HG02678 (cell line): ENCODE results near the gene SLC19A2.

Experiments
- ATAC-seq: cut with Tn5 transposase; IDR thresholded peaks from one replicate; pipeline ENCODE4 v1.9.1; 2021; ENCODE audit warnings: mild to moderate bottlenecking, moderate library complexity; ENCODE audit not compliant: unreplicated experiment

The SLC19A2 gene

DNA sequence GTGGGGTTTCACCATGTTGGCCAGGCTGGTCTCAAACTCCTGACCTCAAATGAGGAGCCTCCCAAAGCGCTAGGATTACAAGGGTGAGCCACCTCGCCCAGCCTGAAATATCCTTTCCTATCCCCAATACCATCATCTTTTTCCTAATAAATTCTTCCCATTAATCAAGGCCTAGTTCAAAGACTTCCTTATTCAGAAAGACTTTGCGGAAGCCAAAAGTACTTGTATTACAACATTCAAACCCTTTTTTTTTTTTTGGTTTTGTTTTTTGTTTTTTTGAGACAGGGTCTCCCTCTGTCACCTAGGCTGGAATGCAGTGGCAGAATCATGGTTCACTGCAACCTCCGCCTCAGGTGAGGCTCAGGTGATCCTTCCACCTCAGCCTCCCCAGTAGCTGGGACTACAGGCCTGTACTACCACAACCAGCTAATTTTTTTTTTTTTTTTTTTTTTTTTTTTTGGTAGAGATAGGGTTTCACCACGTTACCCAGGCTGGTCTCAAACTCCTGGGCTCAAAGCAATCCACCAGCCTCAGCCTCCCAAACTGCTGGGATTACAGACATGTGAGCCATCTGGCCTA, 7.6 kb downstream of the SLC19A2 start:
- no peak for ATAC-seq

DNA sequence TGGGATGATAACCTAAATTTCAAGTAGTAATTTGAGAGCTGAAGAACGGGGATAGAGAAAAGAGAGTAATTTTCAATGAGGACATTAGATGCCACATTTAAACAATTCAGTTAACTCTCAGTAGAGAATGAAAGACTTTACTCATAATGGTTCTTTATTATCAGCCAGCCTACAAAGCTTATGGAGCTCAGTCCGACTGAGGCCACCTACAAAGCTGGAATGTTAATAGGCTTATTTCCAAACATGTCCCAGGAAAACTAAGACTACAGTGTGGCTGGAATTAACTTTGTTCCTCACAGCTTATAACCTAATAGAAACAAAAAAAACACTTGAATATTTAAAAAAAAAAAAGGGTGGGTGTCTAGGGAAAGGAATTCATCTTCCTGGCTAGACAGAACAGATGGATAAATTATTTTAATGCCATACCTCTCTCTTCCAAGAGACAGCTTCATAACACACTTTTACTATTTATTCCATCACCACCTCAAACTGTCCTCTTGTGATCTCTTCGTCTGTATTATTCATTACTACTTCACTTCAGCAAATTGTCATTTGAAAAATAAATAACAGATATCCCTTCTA, 9.8 kb downstream of the SLC19A2 start:
- no peak for ATAC-seq

DNA sequence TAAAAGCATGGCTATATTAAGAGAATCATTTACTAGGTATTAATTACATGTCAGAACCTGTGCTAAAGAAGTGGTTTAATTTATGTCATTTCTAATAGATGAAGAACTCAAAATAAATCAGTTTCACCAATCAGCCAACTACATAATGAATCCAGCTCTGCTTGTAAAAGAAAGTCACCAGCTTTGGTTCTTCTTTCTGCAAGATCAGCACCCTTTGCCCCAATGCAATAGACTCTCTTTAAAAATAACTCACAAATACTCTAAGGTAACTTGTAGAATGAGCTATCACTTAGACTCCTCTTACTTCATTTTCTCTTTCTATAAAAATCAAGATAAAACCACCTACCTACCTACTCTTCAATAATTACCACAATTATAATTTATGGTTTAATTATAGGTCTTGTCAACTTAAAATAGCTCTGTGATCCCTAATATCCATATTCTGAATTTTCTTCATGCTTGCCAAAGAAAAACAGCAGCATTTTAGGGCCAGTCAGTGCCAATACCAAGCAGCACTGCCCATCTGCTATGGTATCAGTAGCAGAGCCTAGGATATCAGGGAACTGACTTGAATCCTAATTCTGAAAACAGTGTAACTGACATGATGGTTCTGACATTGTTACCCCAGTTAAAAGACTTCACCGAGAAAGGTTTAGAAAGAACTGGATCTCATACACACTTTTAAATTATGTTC, 11.3 kb downstream of the SLC19A2 start:
- no peak for ATAC-seq

DNA sequence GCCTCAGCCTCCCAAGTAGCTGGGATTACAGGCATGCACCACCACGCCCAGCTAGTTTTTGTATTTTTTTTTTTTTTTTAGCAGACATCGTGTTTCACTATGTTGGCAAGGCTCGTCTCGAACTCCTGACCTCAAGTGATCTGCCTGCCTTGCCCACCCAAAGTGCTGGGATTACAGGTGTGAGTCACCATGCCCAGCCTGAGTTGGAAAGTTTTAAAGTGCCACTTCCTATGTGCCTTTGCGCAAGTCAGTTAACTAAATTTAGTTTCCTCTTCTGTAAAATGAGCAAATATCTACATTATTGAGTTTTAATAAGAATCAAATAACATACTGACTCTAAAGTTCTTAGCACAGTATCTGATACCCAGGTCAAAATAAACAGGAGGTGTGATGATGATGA, 12.4 kb downstream of the SLC19A2 start:
- no peak for ATAC-seq

DNA sequence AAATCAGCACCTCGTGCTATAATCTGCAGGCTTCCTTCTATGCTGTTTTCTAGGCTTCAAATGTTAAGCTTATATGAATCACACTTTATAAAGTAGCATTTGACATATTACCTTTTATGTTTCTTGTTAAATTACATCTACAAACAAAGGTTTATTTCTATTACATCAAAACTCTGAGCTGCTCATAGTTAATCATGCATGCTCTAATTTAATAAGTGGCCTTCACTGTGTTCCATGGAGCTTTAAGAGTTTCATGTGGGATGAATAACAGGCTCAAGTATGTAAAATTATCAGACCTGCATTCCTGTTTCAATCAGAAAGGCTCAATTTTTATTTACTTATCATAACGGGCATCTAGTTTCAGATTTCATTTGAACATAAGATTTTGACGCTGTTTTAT, 13.0 kb downstream of the SLC19A2 start:
- ATAC-seq, result no peak

DNA sequence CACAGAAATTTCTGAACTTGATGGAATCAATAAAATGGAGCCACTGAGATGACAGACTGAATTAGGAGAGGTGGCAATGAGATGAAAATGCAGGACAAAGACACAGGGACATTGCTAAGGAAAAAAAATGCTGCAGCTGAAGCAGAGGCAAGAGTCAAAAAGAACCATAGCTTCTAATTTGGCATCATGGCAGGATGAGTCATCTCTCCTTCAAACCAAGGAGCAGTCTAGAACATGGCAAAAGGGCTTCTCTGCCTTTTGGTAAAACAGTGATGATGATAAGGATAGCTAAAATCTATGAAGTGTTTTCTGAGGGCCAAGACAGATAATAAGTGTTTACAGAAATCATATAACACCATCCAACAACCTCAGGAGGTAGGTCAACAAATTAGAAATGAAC, 16.8 kb downstream of the SLC19A2 start:
- ATAC-seq, result no peak

DNA sequence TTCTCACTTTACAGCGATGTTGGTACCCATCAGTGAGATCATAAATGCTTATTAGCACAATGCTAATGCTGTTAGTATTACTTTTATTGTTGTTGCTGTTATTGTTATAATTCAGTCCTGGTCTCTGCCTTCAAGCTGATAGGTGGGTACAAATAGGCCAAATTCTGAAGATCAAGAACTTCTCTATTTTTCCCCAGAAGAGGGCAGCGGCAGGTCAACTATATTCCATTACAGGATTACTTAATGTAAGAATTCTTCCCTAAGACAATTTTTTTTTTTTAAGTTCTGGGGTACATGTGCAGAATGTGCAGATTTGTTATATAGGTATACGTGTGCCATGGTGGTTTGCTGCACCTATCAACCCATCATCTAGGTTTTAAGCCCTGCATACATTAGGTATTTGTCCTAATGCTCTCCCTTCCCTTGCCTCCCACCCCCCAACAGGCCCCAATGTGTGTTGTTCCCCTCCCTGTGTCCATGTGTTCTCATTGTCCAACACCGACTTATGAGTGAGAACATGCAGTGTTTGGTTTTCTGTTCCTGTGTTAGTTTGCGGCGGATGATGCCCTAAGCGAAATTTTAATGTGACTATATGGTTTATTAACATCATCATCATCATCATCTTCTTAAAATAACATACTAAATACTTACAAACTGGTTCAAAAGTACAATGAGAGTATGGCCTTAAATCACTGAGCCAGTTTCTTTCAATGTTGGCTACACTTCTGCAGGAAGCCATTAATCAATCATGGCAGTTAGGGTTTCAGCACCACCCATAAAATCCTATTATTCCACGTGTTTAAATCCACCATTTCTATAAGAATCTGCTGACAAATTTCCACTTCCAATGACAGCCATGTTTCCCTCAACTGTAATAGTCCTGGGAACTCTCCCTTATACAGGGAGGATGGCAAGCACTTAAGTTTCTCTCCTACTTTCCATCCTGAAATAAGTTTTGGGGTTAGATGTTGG, 19.2 kb downstream of the SLC19A2 start:
- ATAC-seq, result no peak

DNA sequence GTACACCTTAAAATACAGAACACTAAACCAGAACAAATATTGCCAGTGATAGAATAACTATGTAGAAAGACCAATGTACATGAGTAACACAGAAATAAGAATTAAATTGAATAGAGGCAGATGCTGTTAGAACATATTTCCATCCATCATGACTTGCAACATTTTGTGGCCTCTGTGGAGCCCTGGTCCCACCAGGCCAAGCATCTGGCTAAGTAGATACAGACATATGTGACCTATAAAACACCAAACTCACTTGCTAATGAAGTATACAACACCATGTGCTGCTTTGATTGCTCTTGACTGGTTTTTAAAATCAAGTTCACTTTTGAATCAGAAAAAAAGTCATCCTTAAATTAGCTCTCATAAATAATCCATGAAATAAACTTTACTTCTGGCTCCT, 20.5 kb downstream of the SLC19A2 start:
- no peak for ATAC-seq

DNA sequence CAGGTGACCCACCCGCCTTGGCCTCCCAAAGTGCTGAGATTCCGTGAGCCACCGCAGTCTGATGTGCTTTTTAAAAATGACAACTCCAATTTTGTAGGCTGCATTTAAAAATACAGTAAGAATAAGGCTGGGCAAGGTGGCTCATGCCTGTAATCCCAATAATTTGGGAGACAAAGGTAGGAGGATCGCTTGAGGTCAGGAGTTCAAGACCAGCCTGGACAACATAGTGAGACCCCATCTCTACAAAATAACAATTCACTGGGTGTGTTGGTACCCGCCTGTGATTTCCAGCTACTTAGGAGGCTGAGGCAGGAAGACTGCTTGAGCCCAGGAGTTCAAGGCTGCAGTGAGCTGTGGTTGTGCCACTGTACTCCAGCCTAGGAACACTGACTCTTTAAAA, 23.4 kb downstream of the SLC19A2 start:
- no peak for ATAC-seq

DNA sequence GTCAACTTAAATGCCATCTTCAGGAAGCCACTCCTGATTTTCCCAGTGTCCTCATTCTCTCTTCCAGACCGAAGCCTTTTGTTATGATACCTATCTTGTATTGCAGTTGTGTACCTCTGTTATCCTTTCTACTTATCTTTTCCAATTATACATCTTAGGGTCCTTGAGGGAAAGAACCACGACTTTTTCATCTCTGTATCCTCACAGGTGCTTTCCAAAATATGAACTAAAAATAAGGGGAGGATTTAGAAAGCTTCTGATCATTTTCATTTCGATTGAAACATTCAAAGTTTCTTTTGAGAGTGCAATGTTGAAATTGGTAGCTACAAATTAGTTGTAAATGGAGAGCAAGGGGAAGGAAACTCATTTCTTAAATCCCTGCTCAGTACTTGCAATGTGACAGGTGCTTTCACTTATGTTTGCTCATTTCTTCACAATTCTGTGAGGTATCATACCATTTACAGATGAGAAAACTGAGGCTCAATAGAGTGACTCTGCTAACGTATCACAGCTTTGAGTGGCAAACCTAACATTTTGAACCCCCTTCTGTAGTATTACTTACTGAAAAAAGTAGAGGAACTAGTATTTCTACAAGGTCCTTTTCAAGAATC, 24.2 kb downstream of the SLC19A2 start:
- ATAC-seq, result no peak

DNA sequence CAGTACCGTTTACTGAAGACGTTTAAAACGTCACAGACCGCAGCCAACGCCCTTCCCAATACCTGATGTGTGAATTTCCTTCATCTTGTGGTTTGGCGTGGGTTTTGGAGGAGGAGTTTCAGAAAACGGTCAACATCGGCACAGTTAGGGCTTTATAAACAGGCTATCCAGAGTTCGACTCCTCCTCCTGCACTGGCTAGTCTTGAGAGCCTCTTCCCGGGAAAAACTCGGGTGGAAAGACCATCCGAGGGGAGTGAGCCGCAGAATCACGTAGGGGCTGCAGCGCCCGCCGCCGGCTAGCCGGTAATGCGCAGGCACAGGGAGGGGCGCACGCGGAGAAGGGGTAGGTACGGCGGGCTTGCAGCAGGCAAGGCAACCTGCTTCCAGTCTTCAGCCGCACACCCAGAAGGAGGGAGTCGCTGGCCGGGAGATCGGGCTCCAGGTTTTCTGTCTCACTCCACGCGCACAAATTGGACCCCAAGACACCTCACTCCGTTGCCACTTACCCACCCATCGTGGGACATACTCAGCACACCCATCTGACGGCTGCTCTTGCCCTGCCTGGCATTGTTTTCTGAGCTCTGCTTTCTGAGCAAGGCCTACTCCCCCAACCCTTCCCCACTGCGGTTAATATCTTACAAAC, 25.4 kb downstream of the SLC19A2 start:
- no peak for ATAC-seq

DNA sequence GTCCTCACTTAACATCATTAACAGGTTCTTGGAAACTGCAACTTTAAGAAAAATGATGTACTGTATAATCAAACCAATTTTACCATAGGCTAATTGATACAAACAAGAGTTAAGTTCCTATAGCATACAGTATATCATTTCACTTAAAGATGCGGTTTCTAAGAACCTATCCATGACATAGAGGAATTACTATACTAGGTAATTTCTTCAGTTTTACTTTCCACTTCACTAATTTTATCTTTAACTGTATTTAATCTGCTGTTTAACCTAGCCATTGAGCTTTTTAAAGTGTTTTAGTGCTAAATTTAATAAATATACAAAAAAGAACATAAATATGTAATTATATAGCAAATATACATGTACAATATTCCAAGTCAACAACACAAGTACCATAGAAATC, 28.3 kb downstream of the SLC19A2 start:
- ATAC-seq, result no peak

DNA sequence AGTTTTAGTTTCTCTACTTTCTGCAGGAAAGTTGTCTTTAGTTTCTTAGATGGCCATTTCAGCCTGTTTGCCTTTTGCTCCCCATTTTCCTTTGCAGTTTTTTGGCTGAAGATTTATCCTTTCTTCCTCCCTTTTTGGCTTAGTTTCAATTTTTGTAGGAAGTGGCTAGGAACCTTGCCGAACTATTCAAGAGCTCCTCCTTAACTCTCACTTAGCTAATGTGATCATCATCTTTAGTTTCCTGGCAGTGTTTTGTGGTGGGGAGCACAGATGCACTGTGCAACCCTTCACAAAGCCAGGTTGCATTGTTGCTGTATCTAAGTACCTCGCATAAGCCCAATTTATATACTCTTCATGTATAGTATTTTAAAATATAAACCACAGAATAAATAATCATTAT, 29.7 kb downstream of the SLC19A2 start:
- ATAC-seq, result no peak

DNA sequence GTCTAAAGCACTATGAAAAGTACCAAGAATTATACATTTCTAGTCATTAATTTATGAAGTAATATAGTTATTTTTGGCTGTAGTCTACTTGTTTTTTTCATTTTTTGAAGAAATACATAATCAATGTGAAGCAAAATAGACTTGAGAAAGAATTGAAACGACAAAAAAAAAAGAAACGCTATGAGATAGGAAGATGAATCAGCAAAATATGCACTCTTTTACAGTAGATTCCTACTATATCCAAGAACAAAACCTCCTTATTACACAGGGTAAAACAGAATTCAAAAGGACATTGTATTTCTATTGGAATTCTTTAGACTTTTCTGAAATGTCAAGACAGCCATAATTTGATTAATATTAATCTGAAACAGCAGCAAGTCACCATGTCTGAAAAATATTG, 32.8 kb downstream of the SLC19A2 start:
- ATAC-seq, result no peak

DNA sequence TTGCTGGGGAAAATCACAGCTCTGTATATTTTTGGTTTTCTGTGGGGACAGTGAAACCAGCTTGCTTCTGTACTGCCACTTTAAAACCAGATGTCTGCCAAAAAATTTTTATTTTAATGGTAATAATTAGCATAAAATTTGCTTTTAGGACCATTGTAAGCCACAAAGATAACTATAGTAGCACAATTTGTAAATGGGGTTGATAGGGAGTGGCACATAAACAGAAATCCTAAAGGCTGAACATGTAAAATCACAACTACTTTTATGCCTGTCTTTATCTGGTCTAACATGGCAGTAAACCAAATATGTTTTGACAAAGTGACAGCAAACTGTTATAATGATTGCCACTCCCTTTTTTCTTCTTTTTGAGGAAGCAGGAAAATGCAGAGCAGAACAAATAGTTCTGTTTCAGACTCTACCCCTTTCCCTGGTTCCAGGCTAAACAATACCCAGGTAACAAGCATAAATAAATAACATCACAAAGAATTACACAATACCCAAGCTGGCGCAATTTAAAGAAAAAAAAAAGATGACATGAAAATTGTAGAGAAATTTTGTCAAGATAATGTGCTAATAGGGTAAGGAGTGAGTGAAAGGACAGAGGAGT, 34.4 kb downstream of the SLC19A2 start:
- ATAC-seq, result no peak

DNA sequence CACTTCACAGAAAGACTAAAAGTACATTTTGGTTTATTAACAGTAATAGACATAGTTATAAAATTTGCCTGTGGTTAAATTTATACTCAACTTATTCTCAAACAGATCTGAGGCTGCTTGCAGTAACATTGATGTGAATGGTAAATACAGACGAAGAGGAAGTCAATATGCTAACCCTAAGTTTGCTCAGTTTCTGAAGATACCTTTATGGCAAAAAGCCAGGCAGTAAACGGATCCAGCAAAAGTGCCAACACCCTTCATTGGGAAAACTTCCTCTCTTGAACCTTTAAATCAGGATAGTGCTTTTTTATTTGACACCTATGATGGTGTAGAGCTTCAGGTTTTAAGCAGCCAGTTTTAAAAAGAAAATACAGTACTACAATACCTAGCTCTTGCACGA, 41.8 kb downstream of the SLC19A2 start:
- no peak for ATAC-seq

DNA sequence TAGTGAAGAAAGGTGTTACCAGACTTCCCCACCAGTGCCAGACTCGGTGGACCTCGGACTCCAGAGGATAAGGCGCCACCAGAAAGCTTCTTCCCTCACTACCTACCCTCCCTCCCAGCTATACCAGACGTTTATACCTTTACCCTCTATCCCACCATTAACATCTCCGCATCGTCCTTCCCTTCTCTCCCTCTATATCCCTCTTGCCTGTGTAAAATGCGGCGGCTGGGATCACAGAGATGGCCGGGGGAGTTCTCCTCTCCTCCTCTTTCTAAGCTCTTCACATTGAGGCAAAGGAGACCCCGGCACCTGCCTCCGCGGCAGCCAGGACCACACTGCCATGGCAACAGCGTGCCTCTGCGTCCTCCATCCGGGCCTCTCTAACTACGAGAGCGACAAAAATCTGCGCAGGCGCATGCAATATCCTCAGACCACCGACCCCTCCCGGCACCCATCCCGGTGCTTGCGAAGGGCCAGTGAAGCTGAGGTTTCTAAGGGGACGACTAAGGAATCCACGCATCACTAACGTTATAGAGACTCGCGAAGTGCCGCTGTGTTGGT, 58.6 kb downstream of the SLC19A2 start, which contains the start of gene CCDC181:
Gene CCDC181 (minus strand): TSS at position 394 of the 561 bp plus-strand sequence. CDS start 2,547 bp downstream, outside the sequence.
- peak; percentile 100 for ATAC-seq

DNA sequence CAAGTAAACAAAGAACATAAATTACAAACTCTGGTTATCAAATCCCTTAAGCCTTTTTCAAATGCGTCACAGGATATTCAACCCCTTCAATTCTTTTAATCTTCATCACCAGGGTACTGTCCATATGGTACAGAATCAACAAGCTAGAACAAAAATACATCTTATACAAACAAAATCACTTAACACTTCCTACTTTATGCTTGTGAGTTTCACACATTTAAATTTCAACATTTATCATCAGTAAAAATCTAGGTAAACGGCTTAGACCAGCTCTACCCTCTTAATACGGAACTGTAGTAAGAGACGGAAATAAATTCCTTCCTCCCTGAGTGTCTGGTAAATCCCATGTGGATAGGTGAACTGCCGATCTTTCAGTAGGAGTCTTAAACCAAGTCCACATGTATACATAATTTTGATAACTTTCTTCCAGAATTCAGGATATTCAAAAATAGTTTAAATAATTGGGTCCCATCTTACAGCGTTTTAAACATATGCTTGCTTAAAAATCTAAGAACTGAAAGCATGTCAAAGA, 59.5 kb downstream of the SLC19A2 start:
- ATAC-seq, result no peak

DNA sequence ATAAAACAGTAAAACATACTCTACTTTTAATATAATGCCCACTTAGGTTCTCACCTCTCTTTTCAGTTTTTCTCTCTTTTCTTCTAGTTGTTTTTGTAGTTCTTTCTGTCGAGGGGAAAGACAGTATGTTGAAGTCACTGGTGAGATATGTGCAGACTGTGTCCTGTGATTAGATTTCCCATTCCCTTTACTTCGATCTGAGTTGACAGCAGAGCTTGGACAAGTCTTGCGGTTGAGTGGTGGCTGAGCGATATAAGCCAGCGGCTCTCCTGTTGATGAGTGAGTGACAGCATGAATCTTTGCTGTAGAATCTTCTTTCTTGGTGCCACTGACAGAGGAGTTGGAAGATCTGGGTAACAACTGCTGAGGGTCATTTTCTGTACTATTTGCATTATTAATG, 64.4 kb downstream of the SLC19A2 start:
- ATAC-seq, result no peak
